ENCODE results near the gene DHRS9. TPM values are rescaled to one million over a fixed set of nuclear protein-coding genes. Genes with fewer than 3 reads are reported as not detected.

The DHRS9 gene
- total RNA-seq = 1 to 10 TPM in 1 of 2 donors, under 1 TPM in 1; 0.95 to 4.8 TPM

GRCh38 chr2:169069341-169069740 lies at the start of gene DHRS9:
DHRS9 (plus strand) TSS chr2:169069563; CDS start chr2:169081582, 12,019 bp downstream.
- no peak for TF ChIP-seq CTCF (IDR thresholded peaks at IDR 0.05)
- Histone ChIP-seq H3K27ac (no peak within 1 kb of the TSS), H3K36me3 (no peaks in the 10 kb centered on the region), H3K4me3 (no peak within 1 kb of the TSS), H3K9me3 (no peaks in the 10 kb centered on the region), H3K27me3 (replicated peaks; ENCODE audit: insufficient read depth) (no peaks in the 10 kb centered on the region), H3K4me1 (ENCODE audit: control insufficient read depth in 1 of 2, low read depth in 2 of 2) (no peaks in the 10 kb centered on the region)
- no peak for ATAC-seq (ENCODE audit: insufficient number of reproducible peaks, low FRiP score, low read depth)
- DNase-seq (ENCODE audit: low spot score) = no peak

- H3K9me3 ChIP-seq = no peaks in the 10 kb centered on the region
- no peaks in the 10 kb centered on the region for H3K27me3 ChIP-seq (replicated peaks; ENCODE audit: insufficient read depth)
- ATAC-seq (ENCODE audit: insufficient number of reproducible peaks, low FRiP score, low read depth) (no peak), DNase-seq (ENCODE audit: low spot score) (no peak)
- H3K4me3 ChIP-seq = no peak overlapping the region
- TF ChIP-seq CTCF (IDR thresholded peaks at IDR 0.05) = no peak
- H3K4me1 ChIP-seq (ENCODE audit: control insufficient read depth in 1 of 2, low read depth in 2 of 2) = no peaks in the 10 kb centered on the region
- no peak overlapping the region for H3K27ac ChIP-seq
- no peaks in the 10 kb centered on the region for H3K36me3 ChIP-seq
These were observed 46.2 kb upstream of the DHRS9 start for GRCh38 chr2:169023161-169023560.

- no peaks in the 10 kb centered on the region for H3K4me1 ChIP-seq (ENCODE audit: control insufficient read depth in 1 of 2, low read depth in 2 of 2)
- H3K27me3 ChIP-seq (replicated peaks; ENCODE audit: insufficient read depth) = no peaks in the 10 kb centered on the region
- no peak for TF ChIP-seq CTCF (IDR thresholded peaks at IDR 0.05)
- DNase-seq (ENCODE audit: low spot score) (no peak), ATAC-seq (ENCODE audit: insufficient number of reproducible peaks, low FRiP score, low read depth) (no peak)
- H3K9me3 ChIP-seq = no peaks in the 10 kb centered on the region
- no peaks in the 10 kb centered on the region for H3K36me3 ChIP-seq
- no peak overlapping the region for H3K4me3 ChIP-seq
- H3K27ac ChIP-seq = no peak overlapping the region
These were observed 43.3 kb upstream of the DHRS9 start for GRCh38 chr2:169026056-169026455.

- ATAC-seq (ENCODE audit: insufficient number of reproducible peaks, low FRiP score, low read depth) = no peak
These were observed 42.1 kb upstream of the DHRS9 start for GRCh38 chr2:169027234-169027633.

GRCh38 chr2:169029341-169029740 lies 40.0 kb upstream of the DHRS9 start:
- H3K4me3 ChIP-seq = no peak overlapping the region
- H3K9me3 ChIP-seq = no peaks in the 10 kb centered on the region
- H3K36me3 ChIP-seq = no peaks in the 10 kb centered on the region
- H3K27me3 ChIP-seq (replicated peaks; ENCODE audit: insufficient read depth) = no peaks in the 10 kb centered on the region
- no peak for ATAC-seq (ENCODE audit: insufficient number of reproducible peaks, low FRiP score, low read depth)
- DNase-seq (ENCODE audit: low spot score) = no peak
- no peak overlapping the region for H3K27ac ChIP-seq
- TF ChIP-seq CTCF (IDR thresholded peaks at IDR 0.05) = no peak
- no peaks in the 10 kb centered on the region for H3K4me1 ChIP-seq (ENCODE audit: control insufficient read depth in 1 of 2, low read depth in 2 of 2)

More at GRCh38 chr2:169027234-169027633, 42.1 kb upstream of the DHRS9 start:
- no peaks in the 10 kb centered on the region for H3K9me3 ChIP-seq
- H3K4me1 ChIP-seq (ENCODE audit: control insufficient read depth in 1 of 2, low read depth in 2 of 2) = no peaks in the 10 kb centered on the region
- no peaks in the 10 kb centered on the region for H3K36me3 ChIP-seq
- no peaks in the 10 kb centered on the region for H3K27me3 ChIP-seq (replicated peaks; ENCODE audit: insufficient read depth)
- no peak for DNase-seq (ENCODE audit: low spot score)
- no peak overlapping the region for H3K27ac ChIP-seq
- TF ChIP-seq CTCF (IDR thresholded peaks at IDR 0.05) = no peak
- no peak overlapping the region for H3K4me3 ChIP-seq
